GM12878 (cell line): Measurements from ENCODE around the gene ANO2. TPM values are rescaled to one million over a fixed set of nuclear protein-coding genes. Genes with fewer than 3 reads are reported as not detected.

Source experiments
- ATAC-seq: fragments of 200-7000 bp; cut with Tn5 transposase; 3 replicates; pipeline ENCODE4 v1.9.1; 2020; ENCODE audit warnings: mild to moderate bottlenecking, moderate library complexity
- BruUV-seq: library from RNA; stranded (reverse); fragments of 400-500 nt; replicated peaks from 2 replicates; lab custom pipeline; 2021; lab: Mats Ljungman, UMichigan
- CTCF ChIA-PET: fragments of 300-600 bp; sonication (Branson Sonifier 250); formaldehyde crosslinking; extraction: SDS; loops from one replicate; lab custom pipeline; 2021; ENCODE audit warnings: inconsistent platforms; lab: Yijun Ruan, JAX
- POLR2A ChIA-PET: fragments of 350-600 bp; formaldehyde crosslinking; extraction: SDS; loops from one replicate; lab custom pipeline; 2021; ENCODE audit warnings: inconsistent platforms; lab: Charles Lee
- RAD21 ChIA-PET: fragments of 300-600 bp; sonication (Branson Sonifier 250); formaldehyde crosslinking; loops from one replicate; lab custom pipeline; 2023; ENCODE audit warnings: antibody characterized with exemption; ENCODE audit not compliant: unreplicated experiment; lab: Charles Lee
- SMC1A ChIA-PET: fragments of 300-600 bp; sonication (Branson Sonifier 250); formaldehyde crosslinking; loops from one replicate; lab custom pipeline; 2023; ENCODE audit not compliant: unreplicated experiment, uncharacterized antibody; lab: Charles Lee
- DNase-seq: peaks from one replicate; pipeline ENCODE4 v3.0.0-alpha.2; 2011; ENCODE audit warnings: low read depth, low spot score
- FAIRE-seq: peaks from 3 replicates; lab custom pipeline; 2011; peaks lifted over from hg19 to GRCh38; lab: Jason Lieb, UNC
- H2AFZ ChIP-seq: 2 replicates; pipeline ENCODE4 v1.6.0; 2011; ENCODE audit warnings: low read depth, low read length, control low read depth; ENCODE audit not compliant: control insufficient read depth
- H3K27ac ChIP-seq: 2 replicates; pipeline ENCODE4 v1.5.1; 2011; ENCODE audit warnings: control low read depth; ENCODE audit not compliant: control insufficient read depth, insufficient read depth
- H3K27me3 ChIP-seq, 2 experiments: replicated peaks in 1 of 2; 2 replicates each; pipeline versions ENCODE4 v1.6.0 to v1.6.1; 2011; ENCODE audit warnings: low read length in 1 of 2; ENCODE audit not compliant: control insufficient read depth in 2 of 2, insufficient read depth in 2 of 2
- H3K36me3 ChIP-seq, 2 experiments: 2 replicates each; pipeline ENCODE4 v1.5.1; 2011; ENCODE audit warnings: low read length in 1 of 2; ENCODE audit not compliant: control insufficient read depth in 2 of 2, insufficient read depth in 2 of 2
- H3K4me1 ChIP-seq: 2 replicates; pipeline ENCODE4 v1.6.1; 2011; ENCODE audit warnings: mild to moderate bottlenecking, low read length, moderate library complexity, mixed read lengths; ENCODE audit not compliant: control insufficient read depth, insufficient read depth
- H3K4me2 ChIP-seq: 2 replicates; pipeline ENCODE4 v1.6.0; 2011; ENCODE audit warnings: control low read depth; ENCODE audit not compliant: control insufficient read depth, insufficient read depth
- H3K4me3 ChIP-seq: fragments of 200-600 bp; sonication (generic); 2 replicates; pipeline ENCODE4 v1.5.1; 2016
- H3K79me2 ChIP-seq: 2 replicates; pipeline ENCODE4 v1.6.0; 2011; ENCODE audit warnings: low read length; ENCODE audit not compliant: control insufficient read depth, insufficient read depth
- H3K9ac ChIP-seq: 2 replicates; pipeline ENCODE4 v1.8.0; 2011; ENCODE audit warnings: low read length, control low read depth, mixed read lengths; ENCODE audit not compliant: control insufficient read depth, insufficient read depth
- H3K9me3 ChIP-seq: replicated peaks from 3 replicates; pipeline ENCODE4 v1.5.1; 2011; ENCODE audit warnings: mild to moderate bottlenecking, low read length; ENCODE audit not compliant: control insufficient read depth, insufficient read depth
- H4K20me1 ChIP-seq: 2 replicates; pipeline ENCODE4 v1.6.0; 2011; ENCODE audit not compliant: control insufficient read depth, insufficient read depth
- ATF7 ChIP-seq: fragments of 450-650 bp; IDR thresholded peaks from 2 replicates; pipeline ENCODE4 v1.6.1; 2016; ENCODE audit warnings: low read depth, mild to moderate bottlenecking
- MXI1 ChIP-seq: fragments of 150-350 bp; IDR thresholded peaks from 2 replicates; pipeline ENCODE4 v1.6.1; 2011; ENCODE audit warnings: low read depth, mild to moderate bottlenecking, inconsistent platforms, low read length, improper control_type of control experiment
- MYC ChIP-seq: IDR thresholded peaks from 2 replicates; pipeline ENCODE4 v1.6.1; 2011; ENCODE audit warnings: mild to moderate bottlenecking, low read length, moderate library complexity, inconsistent platforms; ENCODE audit not compliant: insufficient read depth, insufficient replicate concordance, insufficient read length, severe bottlenecking
- NR2F1 ChIP-seq: fragments of 450-650 bp; conservative IDR thresholded peaks from 2 replicates; pipeline ENCODE4 v1.6.1; 2017; ENCODE audit warnings: mild to moderate bottlenecking
- PAX5 ChIP-seq: IDR thresholded peaks from 2 replicates; pipeline ENCODE4 v1.6.1; 2011; ENCODE audit warnings: low read depth, low read length, borderline replicate concordance
- PML ChIP-seq: IDR thresholded peaks from 2 replicates; pipeline ENCODE4 v1.6.1; 2012; ENCODE audit warnings: low read length, inconsistent platforms
- POLR2A ChIP-seq: IDR thresholded peaks from 2 replicates; pipeline ENCODE4 v1.6.1; 2011; ENCODE audit warnings: low read depth, mild to moderate bottlenecking, low read length
- RAD21 ChIP-seq: IDR thresholded peaks from 2 replicates; pipeline ENCODE4 v1.6.1; 2011; ENCODE audit warnings: mild to moderate bottlenecking, low read depth, low read length, moderate library complexity; ENCODE audit not compliant: insufficient read depth
- RELA ChIP-seq: fragments of 450-650 bp; IDR thresholded peaks from 2 replicates; pipeline ENCODE4 v1.8.0; 2014; ENCODE audit warnings: borderline replicate concordance; ENCODE audit not compliant: partially characterized antibody
- RFX5 ChIP-seq: IDR thresholded peaks from 2 replicates; pipeline ENCODE4 v1.6.1; 2011; ENCODE audit warnings: low read depth, low read length, improper control_type of control experiment
- SMARCA5 ChIP-seq: fragments of 450-650 bp; IDR thresholded peaks from 2 replicates; pipeline ENCODE4 v1.6.1; 2017; ENCODE audit warnings: mild to moderate bottlenecking
- SUPT20H ChIP-seq: IDR thresholded peaks from 2 replicates; pipeline ENCODE4 v1.6.1; 2011; ENCODE audit warnings: low read depth, mild to moderate bottlenecking, low read length, moderate library complexity, borderline replicate concordance; ENCODE audit not compliant: control insufficient read depth
- YY1 ChIP-seq: IDR thresholded peaks from 2 replicates; pipeline ENCODE4 v1.6.1; 2011; ENCODE audit warnings: low read depth, mild to moderate bottlenecking, low read length
- WGBS: methylation state at CpG from one replicate; pipeline ENCODE4 v1.1.6; 2016; ENCODE audit warnings: low lambda C conversion rate; ENCODE audit not compliant: insufficient replicate concordance, insufficient coverage; ENCODE audit errors: missing lambda C conversion rate; 5-methylcytosine and 5-hydroxymethylcytosine counted together
- in situ Hi-C: fragments of 300-500 bp; cut with MboI; formaldehyde crosslinking; loops from 9 replicates; pipeline ENCODE4 v1.14.3; 2018; ENCODE audit warnings: mixed read lengths
- intact Hi-C: fragments of 100-400 bp; cut with micrococcal nuclease; formaldehyde crosslinking; loops from one replicate; pipeline ENCODE4 v1.14.2; 2022; ENCODE audit not compliant: unreplicated experiment
- polyA plus RNA-seq, 11 experiments: library from polyadenylated mRNA; depleted of rRNA in 4 of 11; unstranded in 6 of 11; stranded (reverse) in 5 of 11; fragments of >200 nt; fragmentation: Nextera tagmentation in 4 of 11; fragmentation: Illumina TruSeq in 1 of 11; extraction: Ambion mirVana in 4 of 11; extraction: Trizol in 1 of 11; gene quantifications; 1 replicate in 1 of 11; 2 replicates in 10 of 11; pipeline versions ENCODE4 v1.2.1 to v1.2.3, GENCODE V29; 2011 to 2016; ENCODE audit warnings: inconsistent platforms in 2 of 11, missing spikeins in 2 of 11, low read depth in 1 of 11
- total RNA-seq, 4 experiments: library from RNA; depleted of rRNA in 3 of 4; stranded (reverse); fragments of >200 nt in 3 of 4; fragmentation: Illumina TruSeq in 1 of 4; extraction: Trizol in 1 of 4; gene quantifications; 2 replicates each; pipeline versions ENCODE4 v1.2.1 to v1.2.3, GENCODE V29; 2013 to 2021
- TF ChIP-seq, protein P1 (sequence below): fragments of 450-650 bp; IDR thresholded peaks from 2 replicates; pipeline ENCODE4 v1.6.1; 2017; ENCODE audit warnings: mild to moderate bottlenecking, moderate library complexity
- TF ChIP-seq, protein P2 (sequence below): fragments of 450-650 bp; IDR thresholded peaks from 2 replicates; pipeline ENCODE4 v1.6.1; 2018; ENCODE audit warnings: borderline replicate concordance, mild to moderate bottlenecking; ENCODE audit not compliant: partially characterized antibody
- TF ChIP-seq, protein P3 (sequence below): fragments of 450-650 bp; IDR thresholded peaks from 2 replicates; pipeline ENCODE4 v1.6.1; 2017; ENCODE audit warnings: mild to moderate bottlenecking, low read depth, inconsistent platforms; ENCODE audit not compliant: poor library complexity, severe bottlenecking

The ANO2 gene
- total and polyA plus RNA-seq, 10 of the 15 experiments (the other 5 are each of a cell fraction or from before 2014, with no cell fraction given) = not detected

DNA sequence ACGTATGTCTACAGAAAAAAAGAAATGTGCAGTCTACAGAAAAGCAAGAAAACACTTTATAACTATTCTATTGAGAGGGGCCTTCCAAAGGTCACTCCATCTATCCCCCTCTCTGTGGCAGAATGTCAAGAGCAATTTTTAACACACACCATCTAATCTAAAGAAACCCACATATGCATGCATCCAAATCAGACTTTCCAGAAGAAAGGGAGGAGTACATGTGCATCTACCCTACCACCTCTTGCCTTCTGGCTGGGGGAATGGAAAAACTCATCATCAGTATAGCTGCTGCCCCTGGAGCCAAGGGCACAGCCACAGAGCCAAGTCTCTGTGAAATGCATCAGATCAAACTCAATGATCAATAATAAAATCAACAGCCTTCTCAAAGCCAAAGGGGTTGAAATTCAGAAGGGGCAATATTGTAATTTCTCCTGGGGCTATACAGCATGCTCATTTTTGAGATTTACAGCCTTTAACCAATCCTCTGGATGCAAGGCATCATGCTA, 63.9 kb downstream of the ANO2 start (continued):
- no peak for TF ChIP-seq PAX5
- TF ChIP-seq SUPT20H = no peak
- no peak for TF ChIP-seq ATF7
- TF ChIP-seq, protein P1, sequence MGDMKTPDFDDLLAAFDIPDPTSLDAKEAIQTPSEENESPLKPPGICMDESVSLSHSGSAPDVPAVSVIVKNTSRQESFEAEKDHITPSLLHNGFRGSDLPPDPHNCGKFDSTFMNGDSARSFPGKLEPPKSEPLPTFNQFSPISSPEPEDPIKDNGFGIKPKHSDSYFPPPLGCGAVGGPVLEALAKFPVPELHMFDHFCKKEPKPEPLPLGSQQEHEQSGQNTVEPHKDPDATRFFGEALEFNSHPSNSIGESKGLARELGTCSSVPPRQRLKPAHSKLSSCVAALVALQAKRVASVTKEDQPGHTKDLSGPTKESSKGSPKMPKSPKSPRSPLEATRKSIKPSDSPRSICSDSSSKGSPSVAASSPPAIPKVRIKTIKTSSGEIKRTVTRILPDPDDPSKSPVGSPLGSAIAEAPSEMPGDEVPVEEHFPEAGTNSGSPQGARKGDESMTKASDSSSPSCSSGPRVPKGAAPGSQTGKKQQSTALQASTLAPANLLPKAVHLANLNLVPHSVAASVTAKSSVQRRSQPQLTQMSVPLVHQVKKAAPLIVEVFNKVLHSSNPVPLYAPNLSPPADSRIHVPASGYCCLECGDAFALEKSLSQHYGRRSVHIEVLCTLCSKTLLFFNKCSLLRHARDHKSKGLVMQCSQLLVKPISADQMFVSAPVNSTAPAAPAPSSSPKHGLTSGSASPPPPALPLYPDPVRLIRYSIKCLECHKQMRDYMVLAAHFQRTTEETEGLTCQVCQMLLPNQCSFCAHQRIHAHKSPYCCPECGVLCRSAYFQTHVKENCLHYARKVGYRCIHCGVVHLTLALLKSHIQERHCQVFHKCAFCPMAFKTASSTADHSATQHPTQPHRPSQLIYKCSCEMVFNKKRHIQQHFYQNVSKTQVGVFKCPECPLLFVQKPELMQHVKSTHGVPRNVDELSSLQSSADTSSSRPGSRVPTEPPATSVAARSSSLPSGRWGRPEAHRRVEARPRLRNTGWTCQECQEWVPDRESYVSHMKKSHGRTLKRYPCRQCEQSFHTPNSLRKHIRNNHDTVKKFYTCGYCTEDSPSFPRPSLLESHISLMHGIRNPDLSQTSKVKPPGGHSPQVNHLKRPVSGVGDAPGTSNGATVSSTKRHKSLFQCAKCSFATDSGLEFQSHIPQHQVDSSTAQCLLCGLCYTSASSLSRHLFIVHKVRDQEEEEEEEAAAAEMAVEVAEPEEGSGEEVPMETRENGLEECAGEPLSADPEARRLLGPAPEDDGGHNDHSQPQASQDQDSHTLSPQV = no peak

DNA sequence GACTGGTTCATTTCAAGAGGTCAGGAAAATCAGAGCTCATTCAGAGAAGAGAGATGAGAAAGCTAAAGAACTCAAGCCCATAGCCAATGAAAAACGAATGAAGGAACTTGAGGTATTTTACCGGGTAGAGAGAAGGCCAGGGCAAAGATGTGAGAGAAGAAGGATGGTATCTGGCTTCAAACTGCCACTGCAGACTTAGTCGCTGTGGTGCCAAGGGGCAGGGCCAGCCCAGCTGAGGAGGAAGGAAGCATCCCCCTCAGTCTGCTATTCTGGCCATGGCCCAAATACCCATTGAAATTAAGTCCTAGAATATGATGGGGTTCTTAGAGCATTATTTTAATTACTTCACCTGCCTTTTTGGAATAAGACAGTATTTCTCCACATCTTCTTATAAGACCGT, 69.2 kb downstream of the ANO2 start:
- no peak for ATAC-seq
- intact Hi-C loops = no loop called here
- FAIRE-seq = no peak
- H3K9me3 ChIP-seq = no peaks in the 10 kb centered on the region
- DNase-seq = no peak
- RAD21 ChIA-PET = no interaction called here
- H2AFZ ChIP-seq = no peak overlapping the region
- H3K27ac ChIP-seq = no peak overlapping the region
- H3K36me3 ChIP-seq = no peaks in the 10 kb centered on the region
- CTCF ChIA-PET = no interaction called here
- H3K79me2 ChIP-seq = no peaks in the 10 kb centered on the region
- H3K27me3 ChIP-seq = peaks cover 0 to 2% of the 10 kb centered on the region in 2 experiments; a peak in 1 of 4 replicates
- no peaks in the 10 kb centered on the region for H4K20me1 ChIP-seq
- POLR2A ChIA-PET = no interaction called here
- WGBS = 1% methylated on average over 4 of the region's 4 CpGs
- SMC1A ChIA-PET = no interaction called here
- H3K4me2 ChIP-seq = no peak overlapping the region
- H3K4me1 ChIP-seq = no peaks in the 10 kb centered on the region
- in situ Hi-C loops = no loop called here
- no TSS peak for BruUV-seq
- no peak overlapping the region for H3K9ac ChIP-seq
- H3K4me3 ChIP-seq = no peak overlapping the region
- TF ChIP-seq SMARCA5 = no peak
- no peak for TF ChIP-seq MXI1
- TF ChIP-seq RAD21 = no peak
- no peak for TF ChIP-seq RFX5
- TF ChIP-seq SUPT20H = no peak
- TF ChIP-seq MYC = no peak
- TF ChIP-seq YY1 = no peak
- TF ChIP-seq, protein P2, sequence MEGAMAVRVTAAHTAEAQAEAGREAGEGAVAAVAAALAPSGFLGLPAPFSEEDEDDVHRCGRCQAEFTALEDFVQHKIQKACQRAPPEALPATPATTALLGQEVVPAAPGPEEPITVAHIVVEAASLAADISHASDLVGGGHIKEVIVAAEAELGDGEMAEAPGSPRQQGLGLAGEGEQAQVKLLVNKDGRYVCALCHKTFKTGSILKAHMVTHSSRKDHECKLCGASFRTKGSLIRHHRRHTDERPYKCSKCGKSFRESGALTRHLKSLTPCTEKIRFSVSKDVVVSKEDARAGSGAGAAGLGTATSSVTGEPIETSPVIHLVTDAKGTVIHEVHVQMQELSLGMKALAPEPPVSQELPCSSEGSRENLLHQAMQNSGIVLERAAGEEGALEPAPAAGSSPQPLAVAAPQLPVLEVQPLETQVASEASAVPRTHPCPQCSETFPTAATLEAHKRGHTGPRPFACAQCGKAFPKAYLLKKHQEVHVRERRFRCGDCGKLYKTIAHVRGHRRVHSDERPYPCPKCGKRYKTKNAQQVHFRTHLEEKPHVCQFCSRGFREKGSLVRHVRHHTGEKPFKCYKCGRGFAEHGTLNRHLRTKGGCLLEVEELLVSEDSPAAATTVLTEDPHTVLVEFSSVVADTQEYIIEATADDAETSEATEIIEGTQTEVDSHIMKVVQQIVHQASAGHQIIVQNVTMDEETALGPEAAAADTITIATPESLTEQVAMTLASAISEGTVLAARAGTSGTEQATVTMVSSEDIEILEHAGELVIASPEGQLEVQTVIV = no peak
- TF ChIP-seq, protein P3, sequence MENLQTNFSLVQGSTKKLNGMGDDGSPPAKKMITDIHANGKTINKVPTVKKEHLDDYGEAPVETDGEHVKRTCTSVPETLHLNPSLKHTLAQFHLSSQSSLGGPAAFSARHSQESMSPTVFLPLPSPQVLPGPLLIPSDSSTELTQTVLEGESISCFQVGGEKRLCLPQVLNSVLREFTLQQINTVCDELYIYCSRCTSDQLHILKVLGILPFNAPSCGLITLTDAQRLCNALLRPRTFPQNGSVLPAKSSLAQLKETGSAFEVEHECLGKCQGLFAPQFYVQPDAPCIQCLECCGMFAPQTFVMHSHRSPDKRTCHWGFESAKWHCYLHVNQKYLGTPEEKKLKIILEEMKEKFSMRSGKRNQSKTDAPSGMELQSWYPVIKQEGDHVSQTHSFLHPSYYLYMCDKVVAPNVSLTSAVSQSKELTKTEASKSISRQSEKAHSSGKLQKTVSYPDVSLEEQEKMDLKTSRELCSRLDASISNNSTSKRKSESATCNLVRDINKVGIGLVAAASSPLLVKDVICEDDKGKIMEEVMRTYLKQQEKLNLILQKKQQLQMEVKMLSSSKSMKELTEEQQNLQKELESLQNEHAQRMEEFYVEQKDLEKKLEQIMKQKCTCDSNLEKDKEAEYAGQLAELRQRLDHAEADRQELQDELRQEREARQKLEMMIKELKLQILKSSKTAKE = no peak
- no peak for TF ChIP-seq PML
- TF ChIP-seq NR2F1 = no peak
- no peak for TF ChIP-seq POLR2A
- no peak for TF ChIP-seq RELA
